Measurements from ENCODE around the gene CRHR2. TPM values are rescaled to one million over a fixed set of nuclear protein-coding genes. Genes with fewer than 3 reads are reported as not detected.

Gene CRHR2
- total and polyA plus RNA-seq, 2 of the 13 experiments (the other 11 are each of a cell fraction or from before 2014, with no cell fraction given), result not detected

- no peaks in the 10 kb centered on the region for H3K9me3 ChIP-seq (ENCODE audit: low read length)
- ChIA-PET POLR2A (interaction anchor here (1.4 kb wide), 1 partner anchor 8 kb away, joined by 3 read pairs; no protein-coding TSS in a partner anchor), CTCF (ENCODE audit: low intra/inter-chr PET ratio, low total read pairs) (no interaction called here)
- H3K4me1 ChIP-seq (ENCODE audit: insufficient read depth, low read length), result no peaks in the 10 kb centered on the region
- in situ Hi-C loops (cut with HindIII; ENCODE audit: extremely low pct_ligation_motif_present, low pct_unique_long_range_greater_than_20kb) (no loop called here), intact Hi-C loops (cut with micrococcal nuclease; ENCODE audit: unreplicated experiment) (no loop called here)
- peaks cover 11 to 44% of the 10 kb centered on the region in 2 experiments for H3K36me3 ChIP-seq (replicated peaks in 1 of 2; ENCODE audit: control insufficient read depth in 1 of 2, insufficient read depth in 2 of 2, low read length in 2 of 2)
- H3K27me3 ChIP-seq (ENCODE audit: control insufficient read depth in 1 of 2, insufficient read depth in 2 of 2, low read length in 2 of 2), result no peaks in the 10 kb centered on the region
- H3K9ac ChIP-seq (ENCODE audit: insufficient read depth, low read depth, low read length), result no peak overlapping the region
- H3K79me2 ChIP-seq (ENCODE audit: insufficient read depth, low read length), result no peaks in the 10 kb centered on the region
- no peak; the same call in 2 of the 3 replicates for ATAC-seq
- peak; percentile 95 for TF ChIP-seq RBM22 (optimal IDR thresholded peaks at IDR 0.05; ENCODE audit: low read length)
- TF ChIP-seq NFIB (CRISPR knock-in tag; IDR thresholded peaks at IDR 0.05; ENCODE audit: borderline replicate concordance), result no peak
- no peaks in the 10 kb centered on the region for H4K20me1 ChIP-seq (ENCODE audit: insufficient read depth, low read length)
- H3K4me2 ChIP-seq (ENCODE audit: low read depth, low read length), result no peak overlapping the region
- no peak for FAIRE-seq
- H3K27ac ChIP-seq (ENCODE audit: extremely low read length, insufficient read depth, low read length), result no peak overlapping the region
- 98% methylated on average over 6 of the region's 6 CpGs for WGBS (ENCODE audit: low lambda C conversion rate)
- no TSS peak for BruUV-seq (replicated peaks)
- no peak overlapping the region for H3K4me3 ChIP-seq (replicated peaks in 1 of 3; ENCODE audit: insufficient read depth in 1 of 3, low read depth in 2 of 3, low read length in 3 of 3)
- DNase-seq (ENCODE audit: low spot score), result no peak
- no peak overlapping the region for H2AFZ ChIP-seq (ENCODE audit: low read length)
Observed at GRCh38 chr7:30635798-30636197, 46.5 kb downstream of the CRHR2 start.

GRCh38 chr7:30634634-30635201, 47.5 kb downstream of the CRHR2 start:
- FAIRE-seq, result no peak

More at GRCh38 chr7:30634634-30635201, 47.5 kb downstream of the CRHR2 start:
- no peak overlapping the region for H3K27ac ChIP-seq (ENCODE audit: extremely low read length, insufficient read depth, low read length)
- H2AFZ ChIP-seq (ENCODE audit: low read length), result no peak overlapping the region
- TF ChIP-seq SSRP1 (CRISPR knock-in tag; IDR thresholded peaks at IDR 0.05) (0 out of 2 replicates have a peak, but pooled peaks have one; percentile 30), ZNF431 (CRISPR knock-in tag; IDR thresholded peaks at IDR 0.05; ENCODE audit: borderline replicate concordance, low read depth) (no peak), NFE2L1 (CRISPR knock-in tag; IDR thresholded peaks at IDR 0.05; ENCODE audit: borderline replicate concordance) (no peak), ZNF564 (CRISPR knock-in tag; IDR thresholded peaks at IDR 0.05) (no peak), ZKSCAN1 (IDR thresholded peaks at IDR 0.05; ENCODE audit: low read length) (peak; percentile 58; the same call in 1 of the 2 replicates), ELK4 (CRISPR knock-in tag; IDR thresholded peaks at IDR 0.05; ENCODE audit: borderline replicate concordance) (no peak), SIN3A (IDR thresholded peaks at IDR 0.05; ENCODE audit: borderline replicate concordance, low read depth, low read length) (no peak), ZNF143 (CRISPR knock-in tag; IDR thresholded peaks at IDR 0.05) (no peak)
- no peak for ATAC-seq
- no peaks in the 10 kb centered on the region for H3K9me3 ChIP-seq (ENCODE audit: low read length)
- H3K9ac ChIP-seq (ENCODE audit: insufficient read depth, low read depth, low read length), result no peak overlapping the region
- no peak for DNase-seq (ENCODE audit: low spot score)
- H3K4me2 ChIP-seq (ENCODE audit: low read depth, low read length), result no peak overlapping the region
- in situ Hi-C loops (cut with HindIII; ENCODE audit: extremely low pct_ligation_motif_present, low pct_unique_long_range_greater_than_20kb), result no loop called here
- intact Hi-C loops (cut with micrococcal nuclease; ENCODE audit: unreplicated experiment), result no loop called here
- no TSS peak for BruUV-seq (replicated peaks)
- H3K36me3 ChIP-seq (replicated peaks in 1 of 2; ENCODE audit: control insufficient read depth in 1 of 2, insufficient read depth in 2 of 2, low read length in 2 of 2), result peaks cover 11 to 55% of the 10 kb centered on the region in 2 experiments
- ChIA-PET CTCF (ENCODE audit: low intra/inter-chr PET ratio, low total read pairs) (no interaction called here), POLR2A (interaction anchor here (1.4 kb wide), 1 partner anchor 9 kb away, joined by 3 read pairs; no protein-coding TSS in a partner anchor)
- 91% methylated on average over 6 of the region's 6 CpGs for WGBS (ENCODE audit: low lambda C conversion rate)
- no peaks in the 10 kb centered on the region for H3K4me1 ChIP-seq (ENCODE audit: insufficient read depth, low read length)
- no peak overlapping the region for H3K4me3 ChIP-seq (replicated peaks in 1 of 3; ENCODE audit: insufficient read depth in 1 of 3, low read depth in 2 of 3, low read length in 3 of 3)
- no peaks in the 10 kb centered on the region for H3K79me2 ChIP-seq (ENCODE audit: insufficient read depth, low read length)
- H4K20me1 ChIP-seq (ENCODE audit: insufficient read depth, low read length), result no peaks in the 10 kb centered on the region
- H3K27me3 ChIP-seq (ENCODE audit: control insufficient read depth in 1 of 2, insufficient read depth in 2 of 2, low read length in 2 of 2), result no peaks in the 10 kb centered on the region
